ENCODE results near the gene MYORG. TPM values are rescaled to one million over a fixed set of nuclear protein-coding genes. Genes with fewer than 3 reads are reported as not detected.
"Not testable (repeated sequence)": the region's sequence is repeated elsewhere in the genome, so short reads cannot be mapped to it uniquely, and the experiment has no call there.

The MYORG gene
- total RNA-seq, 1 experiment from 2014 or later: 11.5 TPM

DNA sequence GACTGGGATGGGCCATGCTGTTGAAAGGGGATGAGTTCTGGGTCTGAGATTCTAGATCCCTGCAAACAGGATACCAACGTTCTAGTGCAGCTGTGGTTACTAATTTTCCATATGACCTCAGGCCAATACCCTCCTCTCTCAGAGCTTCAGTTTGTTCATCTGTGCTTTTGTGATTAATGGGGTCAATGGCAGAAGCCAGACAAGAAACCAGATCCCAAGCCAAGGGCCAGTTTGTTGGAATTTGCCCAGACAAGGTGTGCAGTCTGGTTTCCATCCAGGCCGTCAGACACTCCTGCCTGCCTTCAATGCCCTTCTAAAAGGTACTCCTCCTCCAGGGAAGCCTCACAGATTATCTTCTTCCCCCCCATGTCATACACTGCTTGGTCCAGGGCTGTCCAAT lies 11.4 kb downstream of the MYORG start:
- H3K27me3 Mint-ChIP-seq (ENCODE audit: unreplicated experiment): no peaks in the 10 kb centered on the region
- H3K4me3 Mint-ChIP-seq (ENCODE audit: low read depth, unreplicated experiment): no peak overlapping the region
- CTCF ChIA-PET: no interaction called here
- no peak for DNase-seq
- BruUV-seq (replicated peaks): no TSS peak
- H3K4me1 Mint-ChIP-seq (ENCODE audit: low read depth, unreplicated experiment): no peaks in the 10 kb centered on the region
- TF ChIP-seq, protein P1, sequence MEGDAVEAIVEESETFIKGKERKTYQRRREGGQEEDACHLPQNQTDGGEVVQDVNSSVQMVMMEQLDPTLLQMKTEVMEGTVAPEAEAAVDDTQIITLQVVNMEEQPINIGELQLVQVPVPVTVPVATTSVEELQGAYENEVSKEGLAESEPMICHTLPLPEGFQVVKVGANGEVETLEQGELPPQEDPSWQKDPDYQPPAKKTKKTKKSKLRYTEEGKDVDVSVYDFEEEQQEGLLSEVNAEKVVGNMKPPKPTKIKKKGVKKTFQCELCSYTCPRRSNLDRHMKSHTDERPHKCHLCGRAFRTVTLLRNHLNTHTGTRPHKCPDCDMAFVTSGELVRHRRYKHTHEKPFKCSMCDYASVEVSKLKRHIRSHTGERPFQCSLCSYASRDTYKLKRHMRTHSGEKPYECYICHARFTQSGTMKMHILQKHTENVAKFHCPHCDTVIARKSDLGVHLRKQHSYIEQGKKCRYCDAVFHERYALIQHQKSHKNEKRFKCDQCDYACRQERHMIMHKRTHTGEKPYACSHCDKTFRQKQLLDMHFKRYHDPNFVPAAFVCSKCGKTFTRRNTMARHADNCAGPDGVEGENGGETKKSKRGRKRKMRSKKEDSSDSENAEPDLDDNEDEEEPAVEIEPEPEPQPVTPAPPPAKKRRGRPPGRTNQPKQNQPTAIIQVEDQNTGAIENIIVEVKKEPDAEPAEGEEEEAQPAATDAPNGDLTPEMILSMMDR (IDR thresholded peaks at IDR 0.05; ENCODE audit: unreplicated experiment): no peak
- H3K27ac Mint-ChIP-seq (ENCODE audit: unreplicated experiment): no peak overlapping the region
- H3K36me3 Mint-ChIP-seq (ENCODE audit: insufficient read depth, unreplicated experiment): peaks cover 2% of the 10 kb centered on the region
- intact Hi-C loops (cut with micrococcal nuclease; ENCODE audit: unreplicated experiment): no loop called here
- peaks cover 3% of the 10 kb centered on the region for H3K9me3 Mint-ChIP-seq (ENCODE audit: low read depth, unreplicated experiment)

DNA sequence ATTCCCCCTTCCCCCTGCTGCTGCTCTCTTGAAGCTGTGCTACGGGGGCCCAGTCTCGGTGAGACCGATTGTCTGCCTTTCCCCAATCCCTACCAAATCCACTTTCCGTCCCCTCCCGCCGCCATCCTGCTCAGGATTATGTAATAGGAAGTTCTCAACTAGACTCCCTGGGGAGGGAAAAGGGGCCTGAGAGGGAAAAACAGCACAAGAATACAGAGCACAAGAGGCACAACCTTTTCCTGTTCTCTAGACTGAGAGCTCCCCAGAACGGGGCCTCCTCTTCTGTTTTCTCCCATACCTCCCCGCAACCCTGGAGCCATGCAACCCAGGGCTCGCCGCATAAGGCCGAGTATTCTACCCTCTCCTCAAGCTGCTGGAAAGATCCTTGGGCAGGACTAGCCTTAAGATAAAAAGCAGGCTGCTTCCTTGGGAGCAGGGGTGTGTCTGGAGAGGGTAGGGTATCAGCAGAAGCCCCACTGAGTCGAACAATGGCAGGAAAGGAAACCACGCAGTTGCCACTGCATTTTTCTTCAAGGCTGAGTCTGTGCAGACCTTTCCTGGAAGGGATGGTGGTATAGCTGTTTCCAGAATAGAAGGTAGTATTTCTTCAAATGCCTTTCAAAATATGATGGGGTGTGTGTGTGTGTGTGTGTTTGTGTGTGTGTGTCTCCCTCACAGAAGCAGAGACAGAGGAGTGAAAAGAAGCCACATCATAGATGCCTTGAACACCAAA lies 12.9 kb downstream of the MYORG start:
- H3K27ac Mint-ChIP-seq (ENCODE audit: unreplicated experiment): no peak overlapping the region
- TF ChIP-seq, protein P1 (IDR thresholded peaks at IDR 0.05; ENCODE audit: unreplicated experiment): no peak
- intact Hi-C loops (cut with micrococcal nuclease; ENCODE audit: unreplicated experiment): no loop called here
- no peaks in the 10 kb centered on the region for H3K4me1 Mint-ChIP-seq (ENCODE audit: low read depth, unreplicated experiment)
- no peak for DNase-seq
- no TSS peak for BruUV-seq (replicated peaks)
- H3K4me3 Mint-ChIP-seq (ENCODE audit: low read depth, unreplicated experiment): no peak overlapping the region
- CTCF ChIA-PET: no interaction called here
- no peaks in the 10 kb centered on the region for H3K36me3 Mint-ChIP-seq (ENCODE audit: insufficient read depth, unreplicated experiment)
- no peaks in the 10 kb centered on the region for H3K27me3 Mint-ChIP-seq (ENCODE audit: unreplicated experiment)
- peaks cover 2% of the 10 kb centered on the region for H3K9me3 Mint-ChIP-seq (ENCODE audit: low read depth, unreplicated experiment)

DNA sequence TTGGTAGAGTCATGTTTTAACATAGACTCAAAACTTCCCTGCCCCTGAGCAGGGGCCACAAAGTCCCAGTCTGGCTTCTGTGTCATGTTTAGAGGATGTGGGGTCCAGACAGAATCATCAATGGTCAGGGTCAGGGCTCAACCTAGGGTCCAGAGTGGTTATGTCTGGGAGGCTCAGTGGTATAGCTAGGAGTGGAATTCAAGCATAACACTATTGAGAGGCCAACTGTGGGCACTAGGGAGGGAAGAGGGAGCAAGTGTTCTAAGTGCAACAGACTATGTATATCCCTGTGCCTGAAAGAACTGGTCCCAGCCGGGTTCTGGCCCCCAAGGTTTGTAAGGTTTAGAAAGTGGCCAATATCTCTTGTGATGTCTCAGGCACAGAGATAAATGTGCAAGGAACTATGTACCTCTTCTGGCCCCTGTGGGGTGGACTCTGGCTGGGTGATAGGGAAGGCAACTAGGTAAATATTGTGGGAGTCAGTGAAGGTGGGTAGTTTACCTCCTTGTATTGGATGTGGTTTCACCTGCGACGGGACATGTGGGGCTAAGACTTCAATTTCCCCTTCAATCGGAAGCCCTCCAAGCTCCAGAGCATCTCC lies 14.0 kb downstream of the MYORG start:
- BruUV-seq (replicated peaks): no TSS peak
- no peak overlapping the region for H3K27ac Mint-ChIP-seq (ENCODE audit: unreplicated experiment)
- TF ChIP-seq, protein P1 (IDR thresholded peaks at IDR 0.05; ENCODE audit: unreplicated experiment): no peak
- no peaks in the 10 kb centered on the region for H3K36me3 Mint-ChIP-seq (ENCODE audit: insufficient read depth, unreplicated experiment)
- no peak overlapping the region for H3K4me3 Mint-ChIP-seq (ENCODE audit: low read depth, unreplicated experiment)
- no peaks in the 10 kb centered on the region for H3K27me3 Mint-ChIP-seq (ENCODE audit: unreplicated experiment)
- CTCF ChIA-PET: no interaction called here
- DNase-seq: no peak
- intact Hi-C loops (cut with micrococcal nuclease; ENCODE audit: unreplicated experiment): no loop called here
- H3K9me3 Mint-ChIP-seq (ENCODE audit: low read depth, unreplicated experiment): peaks cover 4% of the 10 kb centered on the region
- H3K4me1 Mint-ChIP-seq (ENCODE audit: low read depth, unreplicated experiment): no peaks in the 10 kb centered on the region

DNA sequence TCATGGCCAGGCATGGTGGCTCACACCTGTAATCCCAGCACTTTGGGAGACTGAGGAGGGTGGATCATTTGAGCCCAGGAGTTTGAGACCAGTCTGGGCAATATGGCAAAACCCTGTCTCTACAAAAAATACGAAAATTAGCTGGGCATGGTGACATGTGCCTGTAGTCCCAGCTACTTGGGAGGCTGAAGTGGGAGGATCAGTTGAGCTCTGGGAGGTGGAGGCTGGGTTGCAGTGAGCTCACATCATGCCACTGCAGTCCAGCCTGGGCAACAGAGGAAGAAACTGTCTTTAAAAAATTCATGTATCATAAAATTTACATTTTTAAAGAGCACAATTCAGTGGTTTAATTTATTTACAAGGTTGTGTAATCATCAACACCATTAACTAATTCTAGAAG lies 23.7 kb downstream of the MYORG start:
- H3K9me3 Mint-ChIP-seq (ENCODE audit: low read depth, unreplicated experiment); H3K27me3 Mint-ChIP-seq (ENCODE audit: unreplicated experiment); H3K4me1 Mint-ChIP-seq (ENCODE audit: low read depth, unreplicated experiment); CTCF ChIA-PET; intact Hi-C loops (cut with micrococcal nuclease; ENCODE audit: unreplicated experiment); H3K4me3 Mint-ChIP-seq (ENCODE audit: low read depth, unreplicated experiment); DNase-seq; BruUV-seq (replicated peaks); H3K27ac Mint-ChIP-seq (ENCODE audit: unreplicated experiment); H3K36me3 Mint-ChIP-seq (ENCODE audit: insufficient read depth, unreplicated experiment): not testable (repeated sequence)

DNA sequence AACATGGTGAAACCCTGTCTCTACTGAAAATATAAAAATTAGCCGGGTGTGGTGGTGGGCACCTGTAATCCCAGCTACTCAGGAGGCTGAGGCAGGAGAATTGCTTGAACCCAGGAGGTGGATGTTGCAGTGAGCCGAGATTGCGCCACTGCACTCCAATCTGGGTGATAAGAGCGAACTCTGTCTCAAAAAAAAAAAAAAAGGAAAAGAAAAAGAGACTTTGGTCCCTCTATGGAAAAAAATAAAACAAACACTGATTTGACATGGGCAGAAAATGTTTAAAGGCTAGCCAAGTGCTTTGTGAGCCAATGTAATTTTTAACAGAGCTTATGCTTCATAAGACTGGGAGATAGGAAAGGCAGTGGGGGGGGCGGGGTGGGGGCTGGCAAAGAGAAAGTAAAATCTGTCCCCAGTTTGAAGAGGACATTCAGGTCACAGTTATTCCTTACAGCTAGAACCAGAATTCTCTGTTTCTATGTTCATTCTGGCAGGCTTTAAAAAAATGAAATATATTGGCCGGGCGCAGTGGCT lies 24.5 kb downstream of the MYORG start:
- DNase-seq; BruUV-seq (replicated peaks); H3K27me3 Mint-ChIP-seq (ENCODE audit: unreplicated experiment); H3K27ac Mint-ChIP-seq (ENCODE audit: unreplicated experiment); H3K36me3 Mint-ChIP-seq (ENCODE audit: insufficient read depth, unreplicated experiment); intact Hi-C loops (cut with micrococcal nuclease; ENCODE audit: unreplicated experiment); H3K4me1 Mint-ChIP-seq (ENCODE audit: low read depth, unreplicated experiment); H3K9me3 Mint-ChIP-seq (ENCODE audit: low read depth, unreplicated experiment); H3K4me3 Mint-ChIP-seq (ENCODE audit: low read depth, unreplicated experiment): not testable (repeated sequence)
- CTCF ChIA-PET: interaction anchor here (0.6 kb wide), 1 partner anchor 9 kb away, joined by 6 read pairs; no protein-coding TSS in a partner anchor

Measured in Calu3 (cell line).